ENCODE measurements around the gene DIP2B.

DNA sequence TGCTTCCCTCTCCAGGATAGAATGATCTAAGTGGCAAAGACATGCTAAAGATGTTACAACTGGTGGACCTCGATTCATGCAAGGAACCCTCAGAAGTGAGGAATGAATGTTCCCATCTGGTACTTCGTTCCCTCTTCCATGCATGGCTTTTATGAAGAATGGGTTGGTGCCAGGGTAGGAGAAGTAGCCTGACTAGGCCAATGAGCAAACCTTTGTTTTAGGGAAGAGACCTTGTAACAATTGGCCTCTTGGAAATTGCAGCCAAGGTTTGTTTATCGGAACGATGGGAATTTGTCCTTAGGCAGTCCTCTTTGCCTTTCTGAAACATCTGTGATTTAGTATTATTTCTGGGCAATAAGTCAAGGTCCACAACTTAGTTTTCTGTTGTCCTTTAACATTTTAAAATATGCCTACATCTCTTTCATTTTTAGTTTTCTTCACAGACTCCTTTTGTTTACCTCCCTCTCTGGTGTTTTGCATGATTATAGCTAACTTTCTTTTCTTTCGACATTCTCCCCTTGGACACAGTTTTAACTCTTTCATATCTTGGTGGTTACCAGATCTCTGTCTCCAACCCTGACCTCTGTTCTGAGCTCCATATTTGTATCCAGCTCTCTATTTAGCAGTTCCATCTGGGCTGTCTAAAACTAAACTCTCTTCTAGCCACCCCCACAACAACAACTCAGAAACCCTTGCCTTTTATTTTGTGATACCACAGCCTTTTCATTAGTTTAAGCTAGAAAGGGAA is 70.0 kb downstream of the DIP2B start:
- TF ChIP-seq CTCF (IDR thresholded peaks at IDR 0.05 in 8 of 11, conservative IDR thresholded peaks at IDR 0.05 in 3 of 11), result no peak
- peak in 1 of 3 donors; percentile 34 for TF ChIP-seq POLR2AphosphoS5 (IDR thresholded peaks at IDR 0.05)

All from spleen (tissue), 7 donors.